Neural progenitor cell (in vitro differentiated cells): ENCODE data around the gene PPFIBP1. TPM values are rescaled to one million over a fixed set of nuclear protein-coding genes. Genes with fewer than 3 reads are reported as not detected.

Source experiments
- DNase-seq: peaks from one replicate; pipeline ENCODE4 v3.0.0-alpha.2; 2016; ENCODE audit warnings: low spot score
- H2AFZ ChIP-seq: fragments of 200-600 bp; sonication (generic); replicated peaks from 2 replicates; pipeline ENCODE4 v1.6.1; 2016; ENCODE audit warnings: antibody characterized with exemption
- H3F3A ChIP-seq: fragments of 200-600 bp; sonication (generic); 2 replicates; pipeline ENCODE4 v1.6.1; 2016; ENCODE audit warnings: antibody characterized with exemption, low read depth
- H3K27ac ChIP-seq: fragments of 200-600 bp; sonication (generic); 2 replicates; pipeline ENCODE4 v1.5.1; 2016; ENCODE audit warnings: mild to moderate bottlenecking
- H3K27me3 ChIP-seq: fragments of 200-600 bp; sonication (generic); 2 replicates; pipeline ENCODE4 v1.6.1; 2016; ENCODE audit warnings: mild to moderate bottlenecking, moderate library complexity
- H3K36me3 ChIP-seq: fragments of 200-600 bp; sonication (generic); 2 replicates; pipeline ENCODE4 v1.5.1; 2016
- H3K4me1 ChIP-seq: fragments of 200-600 bp; sonication (generic); 2 replicates; pipeline ENCODE4 v1.6.1; 2016; ENCODE audit warnings: mixed run types
- H3K4me2 ChIP-seq: fragments of 200-600 bp; sonication (generic); 2 replicates; pipeline ENCODE4 v1.6.1; 2016
- H3K4me3 ChIP-seq: fragments of 200-600 bp; sonication (generic); 2 replicates; pipeline ENCODE4 v1.5.1; 2016
- H3K79me2 ChIP-seq: fragments of 200-600 bp; sonication (generic); 2 replicates; pipeline ENCODE4 v1.6.1; 2016; ENCODE audit warnings: low read depth
- H3K9ac ChIP-seq: fragments of 200-600 bp; sonication (generic); 2 replicates; pipeline ENCODE4 v1.6.1; 2016
- H3K9me3 ChIP-seq: fragments of 200-600 bp; sonication (generic); 2 replicates; pipeline ENCODE4 v1.5.1; 2016; ENCODE audit warnings: low read depth
- H4K20me1 ChIP-seq: fragments of 200-600 bp; sonication (generic); 2 replicates; pipeline ENCODE4 v1.6.1; 2016; ENCODE audit warnings: low read depth
- H3K27ac Mint-ChIP-seq: 3 replicates; pipeline ENCODE4 v1.8.0; 2021; ENCODE audit warnings: mixed read lengths
- H3K27me3 Mint-ChIP-seq: 2 replicates; pipeline ENCODE4 v1.8.0; 2022; ENCODE audit warnings: low read depth, mild to moderate bottlenecking, inconsistent platforms, moderate library complexity, mixed read lengths; ENCODE audit not compliant: insufficient read depth
- H3K36me3 Mint-ChIP-seq: 3 replicates; pipeline ENCODE4 v1.8.0; 2021; ENCODE audit warnings: mixed read lengths
- H3K4me1 Mint-ChIP-seq: 3 replicates; pipeline ENCODE4 v1.8.0; 2021; ENCODE audit warnings: mixed read lengths
- H3K4me3 Mint-ChIP-seq: 3 replicates; pipeline ENCODE4 v1.8.0; 2021; ENCODE audit warnings: mild to moderate bottlenecking, moderate library complexity, mixed read lengths
- H3K9me3 Mint-ChIP-seq: 3 replicates; pipeline ENCODE4 v1.8.0; 2020; ENCODE audit warnings: mixed read lengths
- CTCF ChIP-seq: fragments of 200-600 bp; sonication (generic); IDR thresholded peaks from 2 replicates; pipeline ENCODE4 v1.5.1; 2017; ENCODE audit warnings: antibody characterized with exemption, mild to moderate bottlenecking
- EZH2 ChIP-seq: fragments of 200-600 bp; sonication (generic); IDR thresholded peaks from 2 replicates; pipeline ENCODE4 v1.6.1; 2017; ENCODE audit warnings: antibody characterized with exemption, mild to moderate bottlenecking, moderate library complexity
- EZH2phosphoT487 ChIP-seq: fragments of 200-600 bp; sonication (generic); IDR thresholded peaks from 2 replicates; pipeline ENCODE4 v1.6.1; 2017; ENCODE audit warnings: antibody characterized with exemption
- total RNA-seq: library from RNA; depleted of rRNA; stranded (reverse); fragments of >200 nt; gene quantifications from 2 replicates; pipeline ENCODE4 v1.2.3, GENCODE V29; 2015; ENCODE audit warnings: low replicate concordance

PPFIBP1 gene
- total RNA-seq, 1 donor from 2014 or later = 61.7 TPM

- Mint-ChIP-seq H3K27me3 (no peaks in the 10 kb centered on the region), H3K4me3 (no peak overlapping the region), H3K27ac (no peak overlapping the region), H3K9me3 (no peaks in the 10 kb centered on the region), H3K4me1 (peaks cover 5% of the 10 kb centered on the region), H3K36me3 (peaks cover 3% of the 10 kb centered on the region)
- no peak overlapping the region for H3K4me2 ChIP-seq
- H3K4me3 ChIP-seq = no peak overlapping the region
- H3K4me1 ChIP-seq = no peaks in the 10 kb centered on the region
- no peaks in the 10 kb centered on the region for H3K36me3 ChIP-seq
- no peak for DNase-seq
- no peak overlapping the region for H3K27ac ChIP-seq
- H3F3A ChIP-seq = no peaks in the 10 kb centered on the region
- H2AFZ ChIP-seq = no peak overlapping the region
- no peaks in the 10 kb centered on the region for H3K27me3 ChIP-seq
- TF ChIP-seq CTCF = no peak
- TF ChIP-seq EZH2 = no peak
- TF ChIP-seq EZH2phosphoT487 = no peak
- no peaks in the 10 kb centered on the region for H3K9me3 ChIP-seq
- no peaks in the 10 kb centered on the region for H4K20me1 ChIP-seq
- no peak overlapping the region for H3K9ac ChIP-seq
- no peaks in the 10 kb centered on the region for H3K79me2 ChIP-seq
These were observed 96.1 kb downstream of the PPFIBP1 start for GRCh38 chr12:27620121-27620520.

DNA sequence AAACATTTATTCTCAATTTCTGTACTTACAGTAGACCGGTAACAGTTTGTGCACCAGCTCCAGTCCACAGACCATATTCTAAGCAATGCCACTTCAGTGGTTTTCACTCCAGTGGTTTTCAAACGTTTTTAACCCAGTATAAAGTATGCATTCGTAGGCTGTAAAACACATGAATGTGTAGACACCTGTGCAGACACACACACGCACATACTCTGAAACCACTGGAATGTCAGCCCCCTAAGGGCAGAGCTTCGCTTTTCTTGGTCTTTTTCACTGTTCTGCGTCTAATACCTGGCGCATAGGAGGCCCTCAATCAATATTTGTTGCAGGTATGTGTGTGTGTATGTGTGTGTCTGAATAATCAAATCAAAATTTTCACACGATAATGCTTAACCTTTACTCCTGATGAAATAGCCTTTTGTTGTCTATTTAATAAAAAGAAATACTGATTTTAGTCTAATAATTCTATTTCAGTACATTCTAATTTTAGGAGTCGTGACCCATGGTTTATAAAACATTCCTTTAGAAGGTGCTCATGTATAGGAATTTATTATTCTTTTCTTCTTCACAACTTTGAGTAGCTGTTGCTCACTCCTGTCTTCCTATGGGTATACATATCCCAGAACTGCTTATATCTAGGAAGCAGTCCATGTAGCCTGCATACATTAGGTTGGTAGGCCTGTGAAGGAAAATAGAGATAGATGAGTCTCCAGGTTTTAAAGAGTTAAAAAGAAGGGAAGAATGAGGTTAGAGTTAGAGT is 98.6 kb downstream of the PPFIBP1 start:
- Mint-ChIP-seq H3K36me3 (peaks cover 2% of the 10 kb centered on the region), H3K27me3 (no peaks in the 10 kb centered on the region), H3K27ac (no peak overlapping the region), H3K4me3 (no peak overlapping the region), H3K9me3 (no peaks in the 10 kb centered on the region), H3K4me1 (peaks cover 3% of the 10 kb centered on the region)
- Histone ChIP-seq H3K4me2 (no peak overlapping the region), H3K36me3 (no peaks in the 10 kb centered on the region), H3K27me3 (no peaks in the 10 kb centered on the region), H3K4me3 (no peak overlapping the region), H3K27ac (no peak overlapping the region), H3K79me2 (no peaks in the 10 kb centered on the region), H4K20me1 (no peaks in the 10 kb centered on the region), H3K4me1 (no peaks in the 10 kb centered on the region), H3F3A (no peaks in the 10 kb centered on the region), H3K9ac (no peak overlapping the region), H2AFZ (no peak overlapping the region), H3K9me3 (no peaks in the 10 kb centered on the region)
- TF ChIP-seq EZH2phosphoT487 = no peak
- no peak for TF ChIP-seq CTCF
- no peak for TF ChIP-seq EZH2
- no peak for DNase-seq

GRCh38 chr12:27623645-27624044 is 99.6 kb downstream of the PPFIBP1 start:
- Histone ChIP-seq H3K9me3 (no peaks in the 10 kb centered on the region), H4K20me1 (no peaks in the 10 kb centered on the region), H3K27me3 (no peaks in the 10 kb centered on the region), H2AFZ (no peak overlapping the region), H3K4me2 (no peak overlapping the region), H3K4me3 (no peak overlapping the region), H3K79me2 (no peaks in the 10 kb centered on the region), H3K27ac (no peak overlapping the region), H3K9ac (no peak overlapping the region), H3F3A (no peaks in the 10 kb centered on the region), H3K4me1 (no peaks in the 10 kb centered on the region), H3K36me3 (no peaks in the 10 kb centered on the region)
- peaks cover 3% of the 10 kb centered on the region for H3K4me1 Mint-ChIP-seq
- H3K4me3 Mint-ChIP-seq = no peak overlapping the region
- H3K27me3 Mint-ChIP-seq = no peaks in the 10 kb centered on the region
- no peak for TF ChIP-seq EZH2
- TF ChIP-seq EZH2phosphoT487 = no peak
- no peak for TF ChIP-seq CTCF
- no peaks in the 10 kb centered on the region for H3K9me3 Mint-ChIP-seq
- no peaks in the 10 kb centered on the region for H3K36me3 Mint-ChIP-seq
- no peak overlapping the region for H3K27ac Mint-ChIP-seq
- DNase-seq = no peak
